GM21717 (cell line): Measurements from ENCODE around the gene TOMT.

Experiments used
- ATAC-seq: cut with Tn5 transposase; IDR thresholded peaks from one replicate; pipeline ENCODE4 v1.9.1; 2021; ENCODE audit warnings: mild to moderate bottlenecking, moderate library complexity; ENCODE audit not compliant: unreplicated experiment

TOMT gene

GRCh38 chr11:72157131-72157530, 51.4 kb downstream of the TOMT start:
- no peak for ATAC-seq
